ENCODE measurements around the gene KCNMA1.

DNA sequence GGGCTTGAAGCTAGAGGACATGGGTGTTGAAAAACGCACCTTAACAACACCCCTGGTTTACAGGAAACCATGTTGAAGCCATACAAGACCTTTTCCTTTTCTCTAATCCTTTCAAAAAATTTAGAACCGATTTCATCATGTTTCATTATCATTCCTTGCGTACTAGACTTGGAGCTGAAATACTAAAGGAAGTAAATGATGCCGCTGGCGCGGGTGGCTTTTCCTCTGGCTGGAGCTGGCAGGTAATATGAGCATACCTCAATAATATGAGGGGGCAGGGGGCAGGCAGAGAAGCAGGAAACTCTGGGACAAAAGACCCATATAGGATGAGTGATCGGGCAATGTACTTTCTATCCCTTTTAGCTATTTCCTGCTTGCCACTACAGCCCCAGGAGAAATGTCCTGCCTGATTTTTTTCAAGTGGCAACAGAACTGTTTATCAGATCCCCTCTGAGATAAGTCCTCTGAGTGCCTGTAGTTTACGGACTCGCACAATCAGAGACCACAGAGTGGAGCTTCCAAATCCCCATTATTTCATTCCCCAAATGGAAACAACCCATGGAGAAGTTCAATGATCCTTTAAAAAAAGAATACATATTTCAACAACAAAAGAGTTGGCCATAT, 450.1 kb downstream of the KCNMA1 start:
- TF ChIP-seq, protein P1, sequence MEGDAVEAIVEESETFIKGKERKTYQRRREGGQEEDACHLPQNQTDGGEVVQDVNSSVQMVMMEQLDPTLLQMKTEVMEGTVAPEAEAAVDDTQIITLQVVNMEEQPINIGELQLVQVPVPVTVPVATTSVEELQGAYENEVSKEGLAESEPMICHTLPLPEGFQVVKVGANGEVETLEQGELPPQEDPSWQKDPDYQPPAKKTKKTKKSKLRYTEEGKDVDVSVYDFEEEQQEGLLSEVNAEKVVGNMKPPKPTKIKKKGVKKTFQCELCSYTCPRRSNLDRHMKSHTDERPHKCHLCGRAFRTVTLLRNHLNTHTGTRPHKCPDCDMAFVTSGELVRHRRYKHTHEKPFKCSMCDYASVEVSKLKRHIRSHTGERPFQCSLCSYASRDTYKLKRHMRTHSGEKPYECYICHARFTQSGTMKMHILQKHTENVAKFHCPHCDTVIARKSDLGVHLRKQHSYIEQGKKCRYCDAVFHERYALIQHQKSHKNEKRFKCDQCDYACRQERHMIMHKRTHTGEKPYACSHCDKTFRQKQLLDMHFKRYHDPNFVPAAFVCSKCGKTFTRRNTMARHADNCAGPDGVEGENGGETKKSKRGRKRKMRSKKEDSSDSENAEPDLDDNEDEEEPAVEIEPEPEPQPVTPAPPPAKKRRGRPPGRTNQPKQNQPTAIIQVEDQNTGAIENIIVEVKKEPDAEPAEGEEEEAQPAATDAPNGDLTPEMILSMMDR (IDR thresholded peaks at IDR 0.05) = no peak
- TF ChIP-seq POLR2AphosphoS5 (IDR thresholded peaks at IDR 0.05) (no peak), EP300 (IDR thresholded peaks at IDR 0.05) (no peak)
